Pons (tissue), 1 donor: Measurements from ENCODE around the gene HOMER2.
"Not testable (repeated sequence)": the region's sequence is repeated elsewhere in the genome, so short reads cannot be mapped to it uniquely, and the experiment has no call there.

Source experiments
- DNase-seq: peaks from one replicate; pipeline ENCODE4 v3.0.0-alpha.2; 2016; ENCODE audit warnings: low spot score

The HOMER2 gene

DNA sequence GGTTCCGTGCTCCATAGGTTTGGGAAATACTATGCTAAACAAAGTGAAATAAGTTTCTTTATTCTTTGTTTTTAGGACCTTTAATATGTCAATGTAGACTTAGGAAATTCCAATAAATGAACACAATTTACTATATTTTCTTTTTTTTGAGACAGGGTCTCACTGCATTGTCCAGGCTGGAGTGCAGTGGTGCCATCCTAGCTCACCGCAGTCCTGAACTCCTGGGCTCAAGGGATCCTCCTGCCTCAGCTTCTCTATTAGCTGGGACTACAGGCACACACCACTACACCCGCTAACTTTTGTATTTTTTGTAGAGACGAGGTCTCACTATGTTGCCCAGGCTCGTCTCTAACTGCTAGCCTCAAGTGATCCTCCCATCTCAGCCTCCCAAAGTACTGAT is 12.4 kb upstream of the HOMER2 start:
- no peak for DNase-seq

DNA sequence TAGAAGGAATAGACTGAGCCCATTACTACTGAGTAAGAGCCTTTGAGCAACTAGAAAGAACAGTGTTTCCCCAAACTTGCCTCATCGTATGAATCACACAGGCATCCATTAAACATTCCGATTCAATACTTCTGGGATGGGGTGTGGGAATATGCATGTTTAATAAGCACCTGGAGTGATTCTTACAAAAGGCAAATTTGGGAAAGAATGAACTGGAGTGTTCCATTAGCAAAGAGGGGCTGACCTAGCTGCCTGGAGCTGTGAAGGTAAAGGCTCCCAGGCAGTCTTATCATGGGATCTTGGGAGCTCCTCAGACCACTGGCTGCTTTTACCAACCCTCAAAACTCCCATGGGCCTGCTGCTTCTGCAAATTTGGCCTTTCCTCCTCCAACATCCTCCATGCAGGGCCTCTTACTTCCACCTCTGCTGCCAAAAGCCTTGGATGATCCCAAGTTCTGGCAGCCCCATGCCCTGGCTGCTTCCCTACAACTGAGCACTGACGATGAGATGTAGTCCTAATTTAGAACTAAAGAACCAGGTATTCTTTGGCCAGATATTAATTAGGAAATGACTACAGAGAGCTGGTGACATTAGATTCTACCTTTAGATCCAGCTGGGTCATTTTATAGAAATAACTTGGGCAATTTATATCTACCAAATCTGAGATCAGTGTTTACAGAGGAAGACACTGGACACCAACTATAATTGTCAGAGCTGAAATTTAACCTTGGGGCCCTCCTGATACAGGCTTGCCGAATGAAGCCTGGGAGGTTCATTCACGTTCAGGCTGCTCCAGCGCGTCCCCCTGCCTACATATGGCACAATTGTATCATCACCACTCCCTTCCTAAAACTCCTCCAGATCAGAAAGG is 11.2 kb upstream of the HOMER2 start:
- no peak for DNase-seq

DNA sequence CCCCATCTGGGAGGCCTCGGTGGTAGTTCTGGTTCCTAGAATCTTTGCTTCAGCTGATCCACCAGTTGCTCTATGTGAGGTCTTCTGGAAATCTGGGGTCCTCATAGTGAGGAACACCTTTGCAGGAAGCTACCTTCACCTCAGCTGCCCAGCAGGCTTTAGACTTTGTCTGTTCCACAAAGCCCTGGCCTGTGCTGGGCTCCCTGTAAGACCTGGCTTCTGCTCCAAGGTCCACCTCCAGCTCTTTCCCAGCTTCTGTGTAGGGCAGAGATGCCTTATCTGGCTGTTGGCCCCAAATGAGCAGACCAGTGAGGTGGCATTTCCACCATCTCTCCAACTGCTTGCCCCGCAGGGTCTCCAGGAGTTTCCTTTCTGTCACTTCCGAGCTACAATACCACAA is 8.2 kb upstream of the HOMER2 start:
- no peak for DNase-seq

DNA sequence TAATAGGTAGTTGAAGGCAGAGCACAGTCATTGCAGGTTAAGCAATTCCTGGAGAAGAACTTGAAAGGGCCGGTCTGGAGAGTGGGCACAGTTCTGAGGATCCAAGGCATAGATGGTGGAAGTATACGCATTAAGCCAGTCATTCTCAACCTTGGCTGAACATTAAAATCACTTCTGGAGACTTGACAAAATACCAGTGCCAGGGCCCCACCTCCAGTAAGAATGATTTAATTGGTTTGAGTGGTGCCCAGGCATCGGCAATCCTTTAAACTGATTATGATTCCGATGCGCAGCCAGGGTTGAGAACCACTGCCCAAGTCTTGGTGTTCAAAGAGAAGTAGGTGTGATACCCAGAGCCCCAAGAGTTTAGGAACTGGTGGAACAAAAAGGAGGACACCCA is 6.9 kb upstream of the HOMER2 start:
- no peak for DNase-seq

GRCh38 chr15:82958638-82959037 is 6.1 kb upstream of the HOMER2 start:
- DNase-seq: no peak

- no peak for DNase-seq
These were observed 905 bp downstream of the HOMER2 start for GRCh38 chr15:82951472-82952157.

DNA sequence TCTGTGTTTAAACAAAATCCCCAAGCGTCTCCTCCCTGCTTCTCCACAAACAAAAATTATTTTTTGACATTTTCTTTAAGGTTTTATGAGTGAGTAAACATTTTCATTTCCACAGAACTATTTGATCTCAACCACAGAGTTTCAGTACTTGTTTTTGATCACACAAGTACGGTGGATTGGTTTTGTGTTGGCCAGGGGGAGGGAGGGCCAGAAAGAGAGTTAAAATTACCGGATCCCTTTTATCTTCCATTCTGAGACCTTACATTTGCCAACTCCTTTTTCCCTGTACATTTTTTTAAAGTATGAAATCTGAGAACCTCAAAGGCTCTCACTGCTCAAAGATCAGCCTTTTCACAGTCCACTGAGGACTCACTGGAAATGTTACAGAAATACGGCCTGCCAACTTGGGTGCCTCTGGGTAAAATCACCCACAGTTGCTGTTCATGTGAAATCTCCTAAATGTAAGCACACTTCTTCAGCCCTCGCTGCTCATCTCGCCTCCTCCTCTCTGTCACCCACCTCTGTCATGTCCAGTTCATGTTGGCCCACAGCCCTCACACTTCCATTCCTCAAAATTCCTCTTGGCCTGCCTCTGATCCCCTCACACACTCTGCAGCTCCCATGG is 1.7 kb downstream of the HOMER2 start:
- no peak for DNase-seq

DNA sequence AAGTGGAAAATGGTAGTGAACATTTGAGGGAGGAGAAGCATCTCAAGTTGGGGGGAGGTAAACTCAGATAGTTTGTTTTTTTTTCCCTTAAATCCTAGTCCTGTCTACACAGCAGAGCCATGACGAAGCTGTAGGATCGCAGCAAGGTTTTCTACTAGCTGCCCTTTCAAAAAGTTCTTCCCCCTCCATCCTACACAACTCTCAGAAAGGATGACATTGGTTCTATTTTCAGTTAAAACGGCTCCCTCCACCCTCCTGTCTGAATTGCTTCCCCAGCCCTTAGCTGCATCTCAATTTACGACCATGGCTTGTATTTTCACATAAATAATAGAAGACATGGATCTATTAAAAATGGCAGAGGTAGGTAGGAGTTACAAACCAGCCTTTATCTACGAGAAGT is 2.2 kb downstream of the HOMER2 start:
- DNase-seq: no peak

GRCh38 chr15:82946155-82946701 is 6.3 kb downstream of the HOMER2 start:
- no peak for DNase-seq

- no peak for DNase-seq
These were observed 7.2 kb downstream of the HOMER2 start for GRCh38 chr15:82945326-82945725.

GRCh38 chr15:82944821-82945220 is 7.7 kb downstream of the HOMER2 start:
- no peak for DNase-seq

GRCh38 chr15:82944056-82944455 is 8.5 kb downstream of the HOMER2 start:
- DNase-seq: no peak

- no peak for DNase-seq
These were observed 9.3 kb downstream of the HOMER2 start for GRCh38 chr15:82943176-82943575.

- DNase-seq: no peak
These were observed 9.8 kb downstream of the HOMER2 start for GRCh38 chr15:82942691-82943090.

DNA sequence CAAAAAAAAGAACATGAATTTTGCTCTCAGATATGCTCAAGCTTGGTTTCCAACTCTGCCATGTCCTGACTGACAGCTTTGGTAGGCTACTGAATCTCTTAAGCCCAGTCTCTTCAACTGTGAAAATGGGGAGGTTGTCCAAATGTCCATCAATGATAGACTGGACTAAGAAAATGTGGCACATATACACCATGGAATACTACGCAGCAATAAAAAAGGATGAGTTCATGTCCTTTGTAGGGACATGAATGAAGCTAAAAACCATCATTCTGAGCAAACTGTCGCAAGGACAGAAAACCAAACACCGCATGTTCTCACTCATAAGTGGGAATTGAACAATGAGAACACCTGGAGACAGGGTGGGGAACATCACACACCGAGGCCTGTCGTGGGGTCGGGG is 12.8 kb downstream of the HOMER2 start:
- not testable (repeated sequence) for DNase-seq

GRCh38 chr15:82937712-82938058 is 14.8 kb downstream of the HOMER2 start:
- no peak for DNase-seq

GRCh38 chr15:82936966-82937711 is 15.4 kb downstream of the HOMER2 start:
- DNase-seq: no peak

DNA sequence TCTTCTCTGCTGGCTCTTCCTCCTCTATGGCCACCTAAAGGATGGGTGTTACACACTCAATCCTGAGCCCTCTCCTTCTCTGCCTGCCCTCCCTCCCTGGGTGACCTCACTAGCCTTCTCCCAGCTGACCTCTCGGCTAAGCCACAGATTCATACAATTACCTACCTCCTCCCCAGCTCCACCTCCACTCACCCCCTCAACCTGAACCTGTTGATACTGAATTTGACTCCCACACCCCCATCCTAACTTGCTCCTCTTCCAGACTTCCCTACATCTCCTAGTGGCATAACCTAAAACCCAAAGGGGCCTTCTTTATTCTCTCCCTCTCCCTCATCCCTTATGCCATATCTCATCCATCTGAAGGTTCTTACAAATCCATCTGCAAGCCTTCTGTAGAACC is 17.1 kb downstream of the HOMER2 start:
- no peak for DNase-seq

- DNase-seq: no peak
These were observed 18.2 kb downstream of the HOMER2 start for GRCh38 chr15:82934100-82934880.

- no peak for DNase-seq
These were observed 18.9 kb downstream of the HOMER2 start for GRCh38 chr15:82933576-82933975.

GRCh38 chr15:82931221-82931620 is 21.3 kb downstream of the HOMER2 start:
- no peak for DNase-seq
